SK-N-SH (cell line): ENCODE data around the gene PSMB9.

Experiments
- EP300 ChIP-seq, 2 experiments: IDR thresholded peaks; 2 replicates each; pipeline versions ENCODE4 v1.4.0 to v1.6.1; 2012; ENCODE audit warnings: borderline replicate concordance in 1 of 2, low read depth in 1 of 2, low read length in 1 of 2
- POLR2AphosphoS5 ChIP-seq: IDR thresholded peaks from 2 replicates; pipeline ENCODE4 v1.6.1; 2012; ENCODE audit warnings: low read depth, low read length
- RFX5 ChIP-seq: IDR thresholded peaks from 2 replicates; pipeline ENCODE4 v1.6.1; 2012; ENCODE audit warnings: mild to moderate bottlenecking, improper control_type of control experiment, low read length
- TF ChIP-seq, protein P1 (sequence below): fragments of 150-350 bp; IDR thresholded peaks from 2 replicates; pipeline ENCODE4 v1.6.1; 2017; ENCODE audit warnings: antibody characterized with exemption, low read length, low read depth, borderline replicate concordance
- TF ChIP-seq, protein P2 (sequence below): fragments of 200-600 bp; sonication (generic); IDR thresholded peaks from 2 replicates; pipeline ENCODE4 v1.6.1; 2017; ENCODE audit warnings: antibody characterized with exemption, mild to moderate bottlenecking, moderate library complexity

DNA sequence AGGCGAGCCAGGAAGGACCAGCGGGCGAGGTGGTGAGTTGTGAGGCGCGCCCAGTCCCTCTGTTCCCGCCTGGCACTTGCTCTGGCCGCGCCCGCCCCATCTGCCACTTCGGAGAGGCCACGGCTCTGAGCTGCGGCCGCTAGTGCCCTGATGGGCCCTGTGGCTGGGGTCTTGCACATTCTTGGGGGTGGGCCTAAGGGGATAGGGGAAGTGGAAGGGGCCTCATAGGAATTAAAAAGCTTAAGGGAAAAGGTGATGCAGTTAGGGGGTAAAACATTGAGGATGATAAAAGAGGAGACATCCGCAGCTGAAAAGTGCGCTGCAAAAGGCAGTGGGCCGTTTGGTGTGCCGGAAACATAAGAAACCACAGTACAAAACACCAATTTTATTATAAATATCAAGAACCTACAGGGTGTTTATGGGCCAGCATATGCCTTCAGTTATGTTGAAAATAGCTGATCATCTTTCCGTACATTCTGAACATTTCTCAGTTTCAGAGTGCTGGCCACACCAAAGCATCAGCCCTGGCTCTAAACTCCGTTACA is 9.1 kb upstream of the PSMB9 start:
- TF ChIP-seq RFX5 (no peak), POLR2AphosphoS5 (no peak), EP300 (IDR thresholded peaks at IDR 0.05; ENCODE audit: borderline replicate concordance in 1 of 2, low read depth in 1 of 2, low read length in 1 of 2) (no peak)
- TF ChIP-seq, protein P1, sequence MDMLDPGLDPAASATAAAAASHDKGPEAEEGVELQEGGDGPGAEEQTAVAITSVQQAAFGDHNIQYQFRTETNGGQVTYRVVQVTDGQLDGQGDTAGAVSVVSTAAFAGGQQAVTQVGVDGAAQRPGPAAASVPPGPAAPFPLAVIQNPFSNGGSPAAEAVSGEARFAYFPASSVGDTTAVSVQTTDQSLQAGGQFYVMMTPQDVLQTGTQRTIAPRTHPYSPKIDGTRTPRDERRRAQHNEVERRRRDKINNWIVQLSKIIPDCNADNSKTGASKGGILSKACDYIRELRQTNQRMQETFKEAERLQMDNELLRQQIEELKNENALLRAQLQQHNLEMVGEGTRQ, result no peak
- TF ChIP-seq, protein P2, sequence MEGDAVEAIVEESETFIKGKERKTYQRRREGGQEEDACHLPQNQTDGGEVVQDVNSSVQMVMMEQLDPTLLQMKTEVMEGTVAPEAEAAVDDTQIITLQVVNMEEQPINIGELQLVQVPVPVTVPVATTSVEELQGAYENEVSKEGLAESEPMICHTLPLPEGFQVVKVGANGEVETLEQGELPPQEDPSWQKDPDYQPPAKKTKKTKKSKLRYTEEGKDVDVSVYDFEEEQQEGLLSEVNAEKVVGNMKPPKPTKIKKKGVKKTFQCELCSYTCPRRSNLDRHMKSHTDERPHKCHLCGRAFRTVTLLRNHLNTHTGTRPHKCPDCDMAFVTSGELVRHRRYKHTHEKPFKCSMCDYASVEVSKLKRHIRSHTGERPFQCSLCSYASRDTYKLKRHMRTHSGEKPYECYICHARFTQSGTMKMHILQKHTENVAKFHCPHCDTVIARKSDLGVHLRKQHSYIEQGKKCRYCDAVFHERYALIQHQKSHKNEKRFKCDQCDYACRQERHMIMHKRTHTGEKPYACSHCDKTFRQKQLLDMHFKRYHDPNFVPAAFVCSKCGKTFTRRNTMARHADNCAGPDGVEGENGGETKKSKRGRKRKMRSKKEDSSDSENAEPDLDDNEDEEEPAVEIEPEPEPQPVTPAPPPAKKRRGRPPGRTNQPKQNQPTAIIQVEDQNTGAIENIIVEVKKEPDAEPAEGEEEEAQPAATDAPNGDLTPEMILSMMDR, result no peak
